Measurements from ENCODE around the gene SETDB2. TPM values are rescaled to one million over a fixed set of nuclear protein-coding genes. Genes with fewer than 3 reads are reported as not detected.
A peak's percentile ranks its signal among the peaks of the same experiment; 100 is the strongest.

The SETDB2 gene
- polyA plus RNA-seq (ENCODE audit: insufficient read length in 12 of 12) = 10 to 100 TPM in 5 of 12 donors, 1 to 10 TPM in 6, not detected in 1; 5.2 to 14.7 (median 9.4) TPM
- long read RNA-seq, donor 1 = 0 reads
- long read RNA-seq, donor 2 = 0 reads
- long read RNA-seq, donor 3 = 0 reads
- long read RNA-seq, donor 4 = 0 reads
- long read RNA-seq, donor 5, partial matches to known transcripts = 0 of 1 reads
- long read RNA-seq, donor 5, other reads (novel, unspliced or antisense) = 0 of 1 reads
- long read RNA-seq, donor 6 = 0 reads
- long read RNA-seq, donor 7 = 0 reads
- long read RNA-seq, donor 8 = 0 reads
- long read RNA-seq, donor 9 = 0 reads
- long read RNA-seq, donor 10, partial matches to known transcripts = 0 of 1 reads
- long read RNA-seq, donor 10, other reads (novel, unspliced or antisense) = 0 of 1 reads
- long read RNA-seq, donor 11 = 0 reads

- DNase-seq = peak; percentile 98
Measured at GRCh38 chr13:49443704-49444523, at the start of gene SETDB2, which contains the start of gene CAB39L. SETDB2 (plus strand) TSS chr13:49444274; CDS start chr13:49451894, 7,620 bp downstream. CAB39L (minus strand) TSS chr13:49444064; CDS start chr13:49382910, 61,154 bp downstream.

GRCh38 chr13:49395451-49395865 is 48.6 kb upstream of the SETDB2 start:
- peak; percentile 80 for DNase-seq

GRCh38 chr13:49395878-49396380 is 48.1 kb upstream of the SETDB2 start:
- DNase-seq = peak; percentile 49

- no peak for DNase-seq
Measured at GRCh38 chr13:49399801-49400472, 44.1 kb upstream of the SETDB2 start.

- peak; percentile 38 for DNase-seq
Measured at GRCh38 chr13:49400755-49401659, 43.1 kb upstream of the SETDB2 start.

- no peak for DNase-seq
Measured at GRCh38 chr13:49403996-49404702, 39.9 kb upstream of the SETDB2 start.

GRCh38 chr13:49404703-49405020 is 39.4 kb upstream of the SETDB2 start:
- DNase-seq = no peak

- DNase-seq = no peak
Measured at GRCh38 chr13:49407068-49407467, 37.0 kb upstream of the SETDB2 start.

GRCh38 chr13:49407936-49408335 is 36.1 kb upstream of the SETDB2 start:
- DNase-seq = no peak

GRCh38 chr13:49409008-49409407 is 35.1 kb upstream of the SETDB2 start:
- no peak for DNase-seq

- no peak for DNase-seq
Measured at GRCh38 chr13:49410006-49410405, 34.1 kb upstream of the SETDB2 start.

- DNase-seq = no peak
Measured at GRCh38 chr13:49410477-49410876, 33.6 kb upstream of the SETDB2 start.

- DNase-seq = no peak
Measured at GRCh38 chr13:49411353-49411752, 32.7 kb upstream of the SETDB2 start.

GRCh38 chr13:49412749-49413148 is 31.3 kb upstream of the SETDB2 start:
- no peak for DNase-seq

GRCh38 chr13:49417161-49417560 is 26.9 kb upstream of the SETDB2 start:
- no peak for DNase-seq

- DNase-seq = no peak
Measured at GRCh38 chr13:49418206-49418605, 25.9 kb upstream of the SETDB2 start.

- DNase-seq = no peak
Measured at GRCh38 chr13:49419276-49419675, 24.8 kb upstream of the SETDB2 start.

- no peak for DNase-seq
Measured at GRCh38 chr13:49421391-49421790, 22.7 kb upstream of the SETDB2 start.

GRCh38 chr13:49424011-49424560 is 20.0 kb upstream of the SETDB2 start:
- DNase-seq = no peak
